Thoracic aorta (tissue), 2 donors: ENCODE data around the gene PROM1. TPM values are rescaled to one million over a fixed set of nuclear protein-coding genes. Genes with fewer than 3 reads are reported as not detected.

Experiments
- ATAC-seq: fragments of 150-250 bp; one replicate; pipeline ENCODE4 v1.8.0; 2017; ENCODE audit warnings: low read depth; ENCODE audit not compliant: insufficient number of reproducible peaks, low FRiP score
- DNase-seq: peaks from one replicate; pipeline ENCODE4 v3.0.0-alpha.2; 2020; ENCODE audit warnings: low spot score
- H3K27ac ChIP-seq, 2 donors: fragments of 200-600 bp; sonication (generic); 1 replicate in 1 of 2; 2 replicates in 1 of 2; pipeline ENCODE4 v1.5.1; 2016; ENCODE audit warnings: mild to moderate bottlenecking in 2 of 2, moderate library complexity in 2 of 2
- H3K27me3 ChIP-seq: fragments of 200-600 bp; sonication (generic); replicated peaks from 2 replicates; pipeline ENCODE4 v1.6.0; 2016; ENCODE audit warnings: mild to moderate bottlenecking; ENCODE audit not compliant: insufficient read depth
- H3K36me3 ChIP-seq: fragments of 200-600 bp; sonication (generic); one replicate; pipeline ENCODE4 v1.5.1; 2016
- H3K4me1 ChIP-seq, 2 donors: fragments of 200-600 bp; sonication (generic); 1 replicate in 1 of 2; 2 replicates in 1 of 2; pipeline versions ENCODE4 v1.5.1 to v1.6.0; 2016; ENCODE audit warnings: low read depth in 2 of 2, mild to moderate bottlenecking in 1 of 2; ENCODE audit not compliant: control insufficient read depth in 1 of 2
- H3K4me3 ChIP-seq: fragments of 200-600 bp; sonication (generic); 2 replicates; pipeline ENCODE4 v1.5.1; 2016; ENCODE audit warnings: mild to moderate bottlenecking
- H3K9me3 ChIP-seq: fragments of 200-600 bp; sonication (generic); 2 replicates; pipeline ENCODE4 v1.5.1; 2016
- CTCF ChIP-seq: fragments of 200-600 bp; sonication (generic); IDR thresholded peaks from one replicate; pipeline ENCODE4 v1.5.1; 2019; ENCODE audit warnings: antibody characterized with exemption
- total RNA-seq, 2 donors: library from RNA; depleted of rRNA; stranded (reverse); fragments of >200 nt; gene quantifications; one replicate each; pipeline versions ENCODE4 v1.1.0 to v1.2.3, GENCODE V29; 2016

The PROM1 gene
- total RNA-seq, 2 donors from 2014 or later: 3.2 to 7.1 TPM

- Histone ChIP-seq H3K27ac (no peak overlapping the region), H3K27me3 (no peaks in the 10 kb centered on the region), H3K9me3 (no peaks in the 10 kb centered on the region), H3K4me3 (no peak overlapping the region), H3K4me1 (peaks cover 1 to 2% of the 10 kb centered on the region in 2 donors), H3K36me3 (no peaks in the 10 kb centered on the region)
- ATAC-seq (no peak), DNase-seq (no peak)
- TF ChIP-seq CTCF: no peak
Measured at GRCh38 chr4:16088601-16089000, 4.8 kb upstream of the PROM1 start.

GRCh38 chr4:16085822-16086221 lies 2.0 kb upstream of the PROM1 start:
- no peak for TF ChIP-seq CTCF
- Histone ChIP-seq H3K27me3 (no peaks in the 10 kb centered on the region), H3K4me3 (no peak overlapping the region), H3K4me1 (peaks cover 19% of the 10 kb centered on the region in 2 donors), H3K27ac (no peak overlapping the region), H3K36me3 (no peaks in the 10 kb centered on the region), H3K9me3 (no peaks in the 10 kb centered on the region)
- ATAC-seq (no peak), DNase-seq (no peak)

GRCh38 chr4:16082426-16083240 lies 1.2 kb downstream of the PROM1 start:
- ATAC-seq: no peak
- TF ChIP-seq CTCF: no peak
- DNase-seq: no peak
- no peaks in the 10 kb centered on the region for H3K27me3 ChIP-seq
- H3K36me3 ChIP-seq: no peaks in the 10 kb centered on the region
- H3K27ac ChIP-seq: no peak overlapping the region
- peaks cover 19% of the 10 kb centered on the region in 2 donors for H3K4me1 ChIP-seq
- no peaks in the 10 kb centered on the region for H3K9me3 ChIP-seq
- peak overlapping the region; percentile 77 for H3K4me3 ChIP-seq

- Histone ChIP-seq H3K4me1 (peaks cover 19% of the 10 kb centered on the region in 2 donors), H3K4me3 (peak overlapping the region; percentile 77), H3K36me3 (no peaks in the 10 kb centered on the region), H3K9me3 (no peaks in the 10 kb centered on the region), H3K27me3 (no peaks in the 10 kb centered on the region), H3K27ac (no peak overlapping the region)
- ATAC-seq (no peak), DNase-seq (no peak)
- TF ChIP-seq CTCF: no peak
Measured at GRCh38 chr4:16082041-16082425, 1.8 kb downstream of the PROM1 start.

- ATAC-seq: no peak
- peaks cover 19% of the 10 kb centered on the region in 2 donors for H3K4me1 ChIP-seq
- H3K27me3 ChIP-seq: no peaks in the 10 kb centered on the region
- H3K4me3 ChIP-seq: no peak overlapping the region
- DNase-seq: no peak
- no peaks in the 10 kb centered on the region for H3K9me3 ChIP-seq
- H3K27ac ChIP-seq: no peak overlapping the region
- no peaks in the 10 kb centered on the region for H3K36me3 ChIP-seq
- TF ChIP-seq CTCF: no peak
Measured at GRCh38 chr4:16079046-16079445, 4.8 kb downstream of the PROM1 start.
